ENCODE data around the gene LONRF2.

Gene LONRF2

GRCh38 chr2:100234141-100234540, 88.2 kb downstream of the LONRF2 start:
- Histone ChIP-seq H3K4me1 (peaks cover 4% of the 10 kb centered on the region), H3K79me2 (no peaks in the 10 kb centered on the region)
- TF ChIP-seq CTCF (IDR thresholded peaks at IDR 0.05) = no peak

GRCh38 chr2:100233061-100233460, 89.2 kb downstream of the LONRF2 start:
- Histone ChIP-seq H3K4me2 (ENCODE audit: low read length) (no peak overlapping the region), H3K9me3 (ENCODE audit: control insufficient read depth, low read length) (no peaks in the 10 kb centered on the region), H3K27ac (no peak overlapping the region), H3K4me3 (ENCODE audit: low read depth, low read length) (no peak overlapping the region), H3K79me2 (no peaks in the 10 kb centered on the region), H3K9ac (no peak overlapping the region), H3K4me1 (peaks cover 4% of the 10 kb centered on the region), H2AFZ (no peak overlapping the region), H3K27me3 (ENCODE audit: control insufficient read depth, insufficient read depth, low read length) (no peaks in the 10 kb centered on the region), H3K36me3 (ENCODE audit: control insufficient read depth, insufficient read depth, low read length) (no peaks in the 10 kb centered on the region)
- no peak for TF ChIP-seq CTCF (IDR thresholded peaks at IDR 0.05)

More at GRCh38 chr2:100234141-100234540, 88.2 kb downstream of the LONRF2 start:
- no peak overlapping the region for H3K27ac ChIP-seq
- H3K4me2 ChIP-seq (ENCODE audit: low read length) = no peak overlapping the region
- no peaks in the 10 kb centered on the region for H3K27me3 ChIP-seq (ENCODE audit: control insufficient read depth, insufficient read depth, low read length)
- H3K36me3 ChIP-seq (ENCODE audit: control insufficient read depth, insufficient read depth, low read length) = no peaks in the 10 kb centered on the region
- H2AFZ ChIP-seq = no peak overlapping the region
- no peaks in the 10 kb centered on the region for H3K9me3 ChIP-seq (ENCODE audit: control insufficient read depth, low read length)
- no peak overlapping the region for H3K4me3 ChIP-seq (ENCODE audit: low read depth, low read length)
- H3K9ac ChIP-seq = no peak overlapping the region

- Histone ChIP-seq H3K27me3 (ENCODE audit: control insufficient read depth, insufficient read depth, low read length) (no peaks in the 10 kb centered on the region), H3K36me3 (ENCODE audit: control insufficient read depth, insufficient read depth, low read length) (no peaks in the 10 kb centered on the region), H3K4me1 (no peaks in the 10 kb centered on the region), H3K9me3 (ENCODE audit: control insufficient read depth, low read length) (no peaks in the 10 kb centered on the region), H3K27ac (no peak overlapping the region), H2AFZ (no peak overlapping the region), H3K4me3 (ENCODE audit: low read depth, low read length) (no peak overlapping the region), H3K79me2 (no peaks in the 10 kb centered on the region), H3K9ac (no peak overlapping the region), H3K4me2 (ENCODE audit: low read length) (no peak overlapping the region)
- TF ChIP-seq CTCF (IDR thresholded peaks at IDR 0.05) = no peak
Observed at GRCh38 chr2:100230754-100231153, 91.5 kb downstream of the LONRF2 start.

- no peak for TF ChIP-seq CTCF (IDR thresholded peaks at IDR 0.05)
- Histone ChIP-seq H3K4me3 (ENCODE audit: low read depth, low read length) (no peak overlapping the region), H3K9me3 (ENCODE audit: control insufficient read depth, low read length) (no peaks in the 10 kb centered on the region), H3K27me3 (ENCODE audit: control insufficient read depth, insufficient read depth, low read length) (no peaks in the 10 kb centered on the region), H3K27ac (no peak overlapping the region), H2AFZ (no peak overlapping the region), H3K79me2 (no peaks in the 10 kb centered on the region), H3K36me3 (ENCODE audit: control insufficient read depth, insufficient read depth, low read length) (no peaks in the 10 kb centered on the region), H3K4me1 (no peaks in the 10 kb centered on the region), H3K4me2 (ENCODE audit: low read length) (no peak overlapping the region), H3K9ac (no peak overlapping the region)
Observed at GRCh38 chr2:100228967-100229366, 93.3 kb downstream of the LONRF2 start.

GRCh38 chr2:100228415-100228814, 93.9 kb downstream of the LONRF2 start:
- Histone ChIP-seq H3K27ac (no peak overlapping the region), H2AFZ (no peak overlapping the region), H3K4me1 (no peaks in the 10 kb centered on the region), H3K4me3 (ENCODE audit: low read depth, low read length) (no peak overlapping the region), H3K9me3 (ENCODE audit: control insufficient read depth, low read length) (no peaks in the 10 kb centered on the region), H3K79me2 (no peaks in the 10 kb centered on the region), H3K36me3 (ENCODE audit: control insufficient read depth, insufficient read depth, low read length) (no peaks in the 10 kb centered on the region), H3K27me3 (ENCODE audit: control insufficient read depth, insufficient read depth, low read length) (no peaks in the 10 kb centered on the region), H3K9ac (no peak overlapping the region), H3K4me2 (ENCODE audit: low read length) (no peak overlapping the region)
- TF ChIP-seq CTCF (IDR thresholded peaks at IDR 0.05) = no peak
